Tibial nerve (tissue), 4 donors: ENCODE data around the gene ZNF578. TPM values are rescaled to one million over a fixed set of nuclear protein-coding genes. Genes with fewer than 3 reads are reported as not detected.
"Not testable (repeated sequence)": the region's sequence is repeated elsewhere in the genome, so short reads cannot be mapped to it uniquely, and the experiment has no call there.

ENCODE experiments used
- DNase-seq, 2 donors: peaks; one replicate each; pipeline ENCODE4 v3.0.0-alpha.2; 2019; ENCODE audit warnings: low spot score in 2 of 2
- H3K27ac ChIP-seq, 4 donors: fragments of 200-600 bp; sonication (generic) in 3 of 4; one replicate each; pipeline ENCODE4 v1.5.1; 2017 to 2019; ENCODE audit warnings: mild to moderate bottlenecking in 1 of 4
- H3K27me3 ChIP-seq, 2 donors: fragments of 200-600 bp; sonication (generic) in 1 of 2; one replicate each; pipeline versions ENCODE4 v1.5.1 to v1.6.0; 2017 to 2019
- H3K36me3 ChIP-seq, 3 donors: fragments of 200-600 bp; sonication (generic); one replicate each; pipeline ENCODE4 v1.5.1; 2018 to 2019
- H3K4me1 ChIP-seq, 4 donors: fragments of 200-600 bp; sonication (generic) in 3 of 4; one replicate each; pipeline ENCODE4 v1.5.1; 2017 to 2019
- H3K4me3 ChIP-seq, 4 donors: fragments of 200-600 bp; sonication (generic) in 3 of 4; one replicate each; pipeline ENCODE4 v1.5.1; 2017 to 2019; ENCODE audit warnings: mild to moderate bottlenecking in 1 of 4, moderate library complexity in 1 of 4
- H3K9me3 ChIP-seq, 4 donors: fragments of 200-600 bp; sonication (generic) in 3 of 4; one replicate each; pipeline ENCODE4 v1.5.1; 2017 to 2019
- CTCF ChIP-seq, 5 experiments: fragments of 200-600 bp in 3 of 5; fragments of 450-650 bp in 2 of 5; sonication (generic) in 3 of 5; IDR thresholded peaks; one replicate each; pipeline ENCODE4 v1.5.1; 2016 to 2019; ENCODE audit warnings: antibody characterized with exemption in 5 of 5, mild to moderate bottlenecking in 3 of 5, moderate library complexity in 2 of 5
- EP300 ChIP-seq, 2 donors: sonication (generic); formaldehyde crosslinking; IDR thresholded peaks; one replicate each; pipeline ENCODE4 v1.6.1; 2017; ENCODE audit warnings: antibody characterized with exemption in 2 of 2, mild to moderate bottlenecking in 1 of 2
- POLR2A ChIP-seq, 2 donors: fragments of 450-650 bp; IDR thresholded peaks; one replicate each; pipeline ENCODE4 v1.6.1; 2017; ENCODE audit warnings: antibody characterized with exemption in 2 of 2, mild to moderate bottlenecking in 2 of 2, moderate library complexity in 2 of 2
- WGBS, 2 donors: methylation state at CpG; one replicate each; pipeline ENCODE4 v1.1.5; 2018; 5-methylcytosine and 5-hydroxymethylcytosine counted together
- total RNA-seq, 4 donors: library from RNA; depleted of rRNA; stranded (reverse); fragments of >200 nt; gene quantifications; one replicate each; pipeline ENCODE4 v1.1.0, GENCODE V29; 2016

Gene ZNF578
- total RNA-seq, 4 donors from 2014 or later = 0.98 to 2.9 (median 2.1) TPM; not detected in 1

DNA sequence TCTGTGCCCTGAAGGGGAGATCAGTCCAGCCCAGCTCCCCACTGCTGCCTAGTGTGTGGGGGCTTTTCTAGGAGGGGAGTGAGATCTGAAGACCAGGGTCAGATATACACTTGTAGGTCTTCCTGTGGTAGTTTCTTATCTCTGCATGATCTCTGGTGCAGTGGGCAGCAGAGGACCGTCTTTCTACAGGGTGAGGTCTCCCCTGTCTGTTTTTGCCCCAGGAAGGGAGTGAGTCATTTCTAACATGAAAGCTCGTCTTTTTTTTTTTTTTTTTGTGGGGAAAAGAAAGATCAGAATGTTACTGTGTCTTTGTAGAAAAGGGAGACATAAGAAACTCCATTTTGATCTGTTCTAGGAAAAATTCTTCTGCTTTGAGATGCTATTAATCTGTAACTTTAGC, 65.3 kb downstream of the ZNF578 start:
- WGBS, 2 donors = 21 to 42% methylated on average over 2 of the region's 2 CpGs

GRCh38 chr19:52519175-52519574, 65.8 kb downstream of the ZNF578 start:
- DNase-seq, H3K27ac ChIP-seq, H3K4me3 ChIP-seq, H3K27me3 ChIP-seq, H3K4me1 ChIP-seq: not testable (repeated sequence)
- Histone ChIP-seq H3K36me3 (peaks cover 0 to 21% (median 0%) of the 10 kb centered on the region in 3 donors), H3K9me3 (peaks cover 0 to 85% (median 3%) of the 10 kb centered on the region in 4 donors)
- WGBS, 2 donors = 52 to 61% methylated on average over 5 to 7 of the region's 7 CpGs

More for the DNA sequence above, 65.3 kb downstream of the ZNF578 start:
- peaks cover 0 to 21% (median 0%) of the 10 kb centered on the region in 3 donors for H3K36me3 ChIP-seq
- no peak for DNase-seq
- no peaks in the 10 kb centered on the region for H3K27me3 ChIP-seq
- no peaks in the 10 kb centered on the region for H3K4me1 ChIP-seq
- H3K4me3 ChIP-seq = no peak overlapping the region
- H3K27ac ChIP-seq = no peak overlapping the region
- peaks cover 0 to 90% (median 5%) of the 10 kb centered on the region in 4 donors for H3K9me3 ChIP-seq
- TF ChIP-seq POLR2A (IDR thresholded peaks at IDR 0.05) (no peak), CTCF (IDR thresholded peaks at IDR 0.05) (no peak), EP300 (IDR thresholded peaks at IDR 0.05) (no peak)

DNA sequence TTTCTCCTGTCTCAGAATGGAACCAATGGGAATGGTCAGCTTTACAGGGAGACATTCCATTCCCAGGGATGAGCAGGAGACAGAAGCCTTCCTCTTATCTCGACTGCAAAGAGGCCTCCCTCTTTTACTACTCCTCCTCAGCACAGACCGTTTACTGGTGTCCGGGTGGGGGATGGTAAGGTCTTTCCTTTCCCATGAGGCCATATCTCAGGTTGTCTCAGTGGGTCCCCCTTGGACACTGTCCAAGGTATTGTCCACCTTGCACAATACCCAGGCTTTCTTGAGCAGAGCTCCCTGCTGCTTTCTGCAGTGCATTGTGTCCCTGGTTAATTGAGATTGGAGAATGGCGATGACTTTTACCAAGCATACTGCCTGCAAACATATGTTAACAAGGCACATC, 66.7 kb downstream of the ZNF578 start:
- 32 to 45% methylated on average over 4 of the region's 4 CpGs for WGBS, 2 donors
- Histone ChIP-seq H3K4me3 (no peak overlapping the region), H3K4me1 (no peaks in the 10 kb centered on the region), H3K36me3 (peaks cover 0 to 19% (median 0%) of the 10 kb centered on the region in 3 donors), H3K9me3 (peaks cover 0 to 82% (median 0%) of the 10 kb centered on the region in 4 donors), H3K27me3 (no peaks in the 10 kb centered on the region), H3K27ac (no peak overlapping the region)
- DNase-seq = no peak
- TF ChIP-seq POLR2A (IDR thresholded peaks at IDR 0.05) (no peak), CTCF (IDR thresholded peaks at IDR 0.05) (no peak), EP300 (IDR thresholded peaks at IDR 0.05) (no peak)

DNA sequence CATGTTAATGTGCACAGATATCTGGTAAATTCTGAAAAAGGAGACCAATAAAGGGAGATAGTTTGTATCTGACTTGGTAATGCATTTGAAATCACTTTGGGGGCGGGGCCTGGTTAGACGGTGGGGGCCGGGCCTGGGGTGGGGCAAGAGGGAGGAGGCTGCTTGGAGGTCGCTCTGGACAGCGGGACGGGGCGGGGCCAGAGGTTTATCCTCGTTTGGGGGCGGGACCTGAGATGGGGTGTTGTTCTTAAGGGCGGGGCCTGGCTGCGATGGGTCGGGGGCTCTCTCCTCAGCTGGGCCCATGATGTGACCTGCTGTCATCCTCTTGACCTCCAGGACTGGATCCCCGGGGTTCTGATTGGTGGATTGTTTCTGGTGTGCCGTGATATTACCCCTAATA, 69.2 kb downstream of the ZNF578 start:
- WGBS, 2 donors = 82 to 83% methylated on average over 14 of the region's 14 CpGs
- no peak for DNase-seq
- H3K36me3 ChIP-seq = no peaks in the 10 kb centered on the region
- H3K27ac ChIP-seq = no peak overlapping the region
- TF ChIP-seq EP300 (IDR thresholded peaks at IDR 0.05) (no peak), POLR2A (IDR thresholded peaks at IDR 0.05) (no peak), CTCF (IDR thresholded peaks at IDR 0.05) (no peak)
- peaks cover 0 to 60% (median 0%) of the 10 kb centered on the region in 4 donors for H3K9me3 ChIP-seq
- H3K4me1 ChIP-seq = peaks cover 0 to 6% (median 0%) of the 10 kb centered on the region in 4 donors
- no peak overlapping the region for H3K4me3 ChIP-seq
- H3K27me3 ChIP-seq = no peaks in the 10 kb centered on the region

- no peaks in the 10 kb centered on the region for H3K27me3 ChIP-seq
- H3K4me1 ChIP-seq = peaks cover 0 to 18% (median 3%) of the 10 kb centered on the region in 4 donors
- TF ChIP-seq POLR2A (IDR thresholded peaks at IDR 0.05) (no peak), CTCF (IDR thresholded peaks at IDR 0.05) (no peak), EP300 (IDR thresholded peaks at IDR 0.05) (no peak)
- peaks cover 0 to 48% (median 0%) of the 10 kb centered on the region in 4 donors for H3K9me3 ChIP-seq
- no peak for DNase-seq
- no peaks in the 10 kb centered on the region for H3K36me3 ChIP-seq
- H3K4me3 ChIP-seq = no peak overlapping the region
- no peak overlapping the region for H3K27ac ChIP-seq
- WGBS, 2 donors = 88 to 94% methylated on average over 20 of the region's 20 CpGs
These were observed 70.7 kb downstream of the ZNF578 start for GRCh38 chr19:52524086-52524485.
